PC-9 (cell line): ENCODE measurements around the gene FARS2.

Source experiments
- EZH2 ChIP-seq: fragments of 200-600 bp; sonication (generic); IDR thresholded peaks from 2 replicates; pipeline ENCODE4 v1.8.0; 2017; ENCODE audit warnings: antibody characterized with exemption, low read depth
- TF ChIP-seq, protein P1 (sequence below): fragments of 200-600 bp; sonication (generic); conservative IDR thresholded peaks from 2 replicates; pipeline ENCODE4 v1.6.1; 2017; ENCODE audit warnings: mixed run types, antibody characterized with exemption, mild to moderate bottlenecking, moderate library complexity

DNA sequence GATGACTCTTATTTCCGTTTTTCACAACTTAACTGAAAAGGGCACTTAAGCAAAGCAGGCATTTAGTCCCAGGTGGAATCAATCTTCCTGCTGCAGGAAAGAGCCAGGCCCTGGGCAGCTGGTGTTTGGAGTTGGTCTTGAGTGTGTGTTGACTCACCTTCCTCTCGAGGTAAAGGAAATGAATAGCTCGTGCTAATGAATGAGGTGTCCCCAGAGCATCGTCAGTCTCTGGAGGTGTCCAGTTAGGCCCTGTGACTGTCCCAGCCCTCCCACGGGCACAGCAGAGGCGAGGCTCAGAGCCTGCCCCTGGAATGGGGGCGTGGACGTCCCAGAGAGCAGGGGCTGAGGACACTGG is 467.7 kb downstream of the FARS2 start:
- TF ChIP-seq, protein P1, sequence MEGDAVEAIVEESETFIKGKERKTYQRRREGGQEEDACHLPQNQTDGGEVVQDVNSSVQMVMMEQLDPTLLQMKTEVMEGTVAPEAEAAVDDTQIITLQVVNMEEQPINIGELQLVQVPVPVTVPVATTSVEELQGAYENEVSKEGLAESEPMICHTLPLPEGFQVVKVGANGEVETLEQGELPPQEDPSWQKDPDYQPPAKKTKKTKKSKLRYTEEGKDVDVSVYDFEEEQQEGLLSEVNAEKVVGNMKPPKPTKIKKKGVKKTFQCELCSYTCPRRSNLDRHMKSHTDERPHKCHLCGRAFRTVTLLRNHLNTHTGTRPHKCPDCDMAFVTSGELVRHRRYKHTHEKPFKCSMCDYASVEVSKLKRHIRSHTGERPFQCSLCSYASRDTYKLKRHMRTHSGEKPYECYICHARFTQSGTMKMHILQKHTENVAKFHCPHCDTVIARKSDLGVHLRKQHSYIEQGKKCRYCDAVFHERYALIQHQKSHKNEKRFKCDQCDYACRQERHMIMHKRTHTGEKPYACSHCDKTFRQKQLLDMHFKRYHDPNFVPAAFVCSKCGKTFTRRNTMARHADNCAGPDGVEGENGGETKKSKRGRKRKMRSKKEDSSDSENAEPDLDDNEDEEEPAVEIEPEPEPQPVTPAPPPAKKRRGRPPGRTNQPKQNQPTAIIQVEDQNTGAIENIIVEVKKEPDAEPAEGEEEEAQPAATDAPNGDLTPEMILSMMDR, result no peak
- TF ChIP-seq EZH2, result no peak
